Neural cell (in vitro differentiated cells): ENCODE data around the gene S1PR5. TPM values are rescaled to one million over a fixed set of nuclear protein-coding genes. Genes with fewer than 3 reads are reported as not detected.

Experiments used
- H2AFZ ChIP-seq: fragments of 200-600, 300-800 bp; sonication (generic), shearing (Covaris generic); 2 replicates; pipeline ENCODE4 v1.6.0; 2014; ENCODE audit warnings: low read depth, mild to moderate bottlenecking, antibody characterized with exemption, low read length, moderate library complexity
- H3F3A ChIP-seq: fragments of 200-600 bp; shearing (Covaris generic); 2 replicates; pipeline ENCODE4 v1.6.1; 2016; ENCODE audit warnings: mild to moderate bottlenecking, moderate library complexity, mixed read lengths, antibody characterized with exemption, low read length; ENCODE audit not compliant: insufficient read depth, poor library complexity, severe bottlenecking
- H3K27ac ChIP-seq: fragments of 200-600, 300-800 bp; sonication (generic), shearing (Covaris generic); 2 replicates; pipeline ENCODE4 v1.5.1; 2014; ENCODE audit warnings: mild to moderate bottlenecking, low read length, moderate library complexity
- H3K27me3 ChIP-seq: fragments of 300-800, 200-600 bp; sonication (generic), shearing (Covaris generic); 2 replicates; pipeline ENCODE4 v1.6.0; 2014; ENCODE audit warnings: mild to moderate bottlenecking, low read depth, low read length, moderate library complexity; ENCODE audit not compliant: insufficient read depth
- H3K36me3 ChIP-seq: fragments of 300-800, 200-600 bp; sonication (generic), shearing (Covaris generic); 2 replicates; pipeline ENCODE4 v1.5.1; 2014; ENCODE audit warnings: mild to moderate bottlenecking, antibody characterized with exemption, low read length, moderate library complexity; ENCODE audit not compliant: insufficient read depth
- H3K4me2 ChIP-seq: fragments of 300-800, 200-600 bp; sonication (generic), shearing (Covaris generic); 2 replicates; pipeline ENCODE4 v1.6.0; 2014; ENCODE audit warnings: mild to moderate bottlenecking, low read length
- H3K4me3 ChIP-seq: fragments of 300-800, 200-600 bp; sonication (generic), shearing (Covaris generic); 2 replicates; pipeline ENCODE4 v1.5.1; 2014; ENCODE audit warnings: mild to moderate bottlenecking, low read length, moderate library complexity
- H3K79me2 ChIP-seq: fragments of 200-600 bp; shearing (Covaris generic); replicated peaks from 2 replicates; pipeline ENCODE4 v1.6.0; 2014; ENCODE audit warnings: mild to moderate bottlenecking, low read length, moderate library complexity; ENCODE audit not compliant: insufficient read depth
- H3K9ac ChIP-seq: fragments of 300-800, 200-600 bp; sonication (generic), shearing (Covaris generic); 2 replicates; pipeline ENCODE4 v1.6.1; 2016; ENCODE audit warnings: mild to moderate bottlenecking, low read length, mixed read lengths
- H3K9me2 ChIP-seq: fragments of 200-600 bp; shearing (Covaris generic); 2 replicates; pipeline ENCODE4 v1.6.1; 2016; ENCODE audit warnings: mild to moderate bottlenecking, low read length, mixed read lengths; ENCODE audit not compliant: insufficient read depth
- H3K9me3 ChIP-seq: fragments of 200-600, 300-800 bp; sonication (generic), shearing (Covaris generic); 2 replicates; pipeline ENCODE4 v1.6.1; 2016; ENCODE audit warnings: mild to moderate bottlenecking, mixed run types, low read length, moderate library complexity, mixed read lengths
- H4K20me1 ChIP-seq: fragments of 200-600 bp; shearing (Covaris generic); 2 replicates; pipeline ENCODE4 v1.6.1; 2016; ENCODE audit warnings: mild to moderate bottlenecking, mixed run types; ENCODE audit not compliant: insufficient read depth
- EP300 ChIP-seq: fragments of 450-650 bp; conservative IDR thresholded peaks from 2 replicates; pipeline ENCODE4 v1.6.1; 2014; ENCODE audit warnings: antibody characterized with exemption, mild to moderate bottlenecking, moderate library complexity; ENCODE audit not compliant: poor library complexity, severe bottlenecking
- EZH2 ChIP-seq: fragments of 200-600, 300-800 bp; shearing (Covaris generic), sonication (generic); IDR thresholded peaks from 2 replicates; pipeline ENCODE4 v1.6.1; 2014; ENCODE audit warnings: antibody characterized with exemption, low read length, borderline replicate concordance, mild to moderate bottlenecking; ENCODE audit not compliant: insufficient read depth, poor library complexity, severe bottlenecking
- MXI1 ChIP-seq: fragments of 450-650 bp; conservative IDR thresholded peaks from 2 replicates; pipeline ENCODE4 v1.6.1; 2014; ENCODE audit warnings: antibody characterized with exemption, mild to moderate bottlenecking; ENCODE audit not compliant: poor library complexity, severe bottlenecking
- POLR2AphosphoS5 ChIP-seq: IDR thresholded peaks from 2 replicates; pipeline ENCODE4 v1.6.1; 2012
- RAD21 ChIP-seq: fragments of 450-650 bp; conservative IDR thresholded peaks from 2 replicates; pipeline ENCODE4 v1.6.1; 2014; ENCODE audit warnings: antibody characterized with exemption, mild to moderate bottlenecking, moderate library complexity
- SMC3 ChIP-seq: fragments of 450-650 bp; conservative IDR thresholded peaks from 2 replicates; pipeline ENCODE4 v1.6.1; 2014; ENCODE audit warnings: antibody characterized with exemption, mild to moderate bottlenecking, moderate library complexity; ENCODE audit not compliant: poor library complexity
- TAF1 ChIP-seq: IDR thresholded peaks from 2 replicates; pipeline ENCODE4 v1.6.1; 2012; ENCODE audit warnings: low read depth
- polyA plus RNA-seq: library from polyadenylated mRNA; depleted of rRNA; stranded (reverse); fragments of >200 nt; gene quantifications from 2 replicates; pipeline ENCODE4 v1.2.3, GENCODE V29; 2014
- TF ChIP-seq, protein P1 (sequence below): fragments of 450-650 bp; IDR thresholded peaks from 2 replicates; pipeline ENCODE4 v1.5.1; 2014; ENCODE audit warnings: antibody characterized with exemption, mild to moderate bottlenecking, moderate library complexity; ENCODE audit not compliant: poor library complexity, severe bottlenecking
- TF ChIP-seq, protein P2 (sequence below): IDR thresholded peaks from 2 replicates; pipeline ENCODE4 v1.6.1; 2012; ENCODE audit warnings: borderline replicate concordance

S1PR5 gene
- polyA plus RNA-seq, 1 donor from 2014 or later = not detected

DNA sequence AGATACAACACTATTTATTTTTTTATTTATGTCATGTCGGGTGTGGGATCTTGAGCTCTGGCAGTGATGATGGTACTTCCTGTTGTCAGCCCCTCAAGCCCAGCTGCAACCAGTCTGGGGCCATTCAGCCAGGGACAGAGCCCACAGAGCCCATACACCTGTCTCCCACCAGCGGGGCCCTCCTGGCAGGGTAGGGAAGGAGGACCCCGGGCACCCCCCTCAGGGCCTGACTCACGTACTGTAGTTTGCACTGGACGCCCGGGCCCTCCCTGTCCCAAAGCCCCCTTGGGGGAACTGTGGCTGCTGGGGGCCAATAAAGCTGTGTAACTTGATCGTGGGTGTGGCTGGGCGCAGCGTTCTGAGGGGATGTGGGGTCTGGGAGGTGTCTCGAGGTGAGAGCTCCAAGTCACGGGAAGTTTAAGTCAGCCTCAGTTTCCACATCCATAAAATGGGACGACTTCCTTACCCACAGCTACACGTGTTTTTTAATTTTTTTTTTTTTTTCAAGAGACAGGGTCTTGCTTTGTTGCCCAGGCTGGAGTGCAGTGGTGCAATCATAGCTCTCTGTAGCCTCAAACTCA, 35.9 kb upstream of the S1PR5 start:
- Histone ChIP-seq H3K36me3 (peaks cover 7% of the 10 kb centered on the region), H3K9me3 (no peaks in the 10 kb centered on the region), H3K27ac (no peak overlapping the region), H3K9ac (no peak overlapping the region), H3K9me2 (no peaks in the 10 kb centered on the region), H3K27me3 (no peaks in the 10 kb centered on the region), H3F3A (no peaks in the 10 kb centered on the region), H3K79me2 (peaks cover 3% of the 10 kb centered on the region), H2AFZ (no peak overlapping the region), H4K20me1 (no peaks in the 10 kb centered on the region), H3K4me3 (no peak overlapping the region), H3K4me2 (no peak overlapping the region)
- no peak for TF ChIP-seq SMC3
- TF ChIP-seq RAD21 = no peak
- TF ChIP-seq MXI1 = no peak
- TF ChIP-seq, protein P1, sequence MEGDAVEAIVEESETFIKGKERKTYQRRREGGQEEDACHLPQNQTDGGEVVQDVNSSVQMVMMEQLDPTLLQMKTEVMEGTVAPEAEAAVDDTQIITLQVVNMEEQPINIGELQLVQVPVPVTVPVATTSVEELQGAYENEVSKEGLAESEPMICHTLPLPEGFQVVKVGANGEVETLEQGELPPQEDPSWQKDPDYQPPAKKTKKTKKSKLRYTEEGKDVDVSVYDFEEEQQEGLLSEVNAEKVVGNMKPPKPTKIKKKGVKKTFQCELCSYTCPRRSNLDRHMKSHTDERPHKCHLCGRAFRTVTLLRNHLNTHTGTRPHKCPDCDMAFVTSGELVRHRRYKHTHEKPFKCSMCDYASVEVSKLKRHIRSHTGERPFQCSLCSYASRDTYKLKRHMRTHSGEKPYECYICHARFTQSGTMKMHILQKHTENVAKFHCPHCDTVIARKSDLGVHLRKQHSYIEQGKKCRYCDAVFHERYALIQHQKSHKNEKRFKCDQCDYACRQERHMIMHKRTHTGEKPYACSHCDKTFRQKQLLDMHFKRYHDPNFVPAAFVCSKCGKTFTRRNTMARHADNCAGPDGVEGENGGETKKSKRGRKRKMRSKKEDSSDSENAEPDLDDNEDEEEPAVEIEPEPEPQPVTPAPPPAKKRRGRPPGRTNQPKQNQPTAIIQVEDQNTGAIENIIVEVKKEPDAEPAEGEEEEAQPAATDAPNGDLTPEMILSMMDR = no peak
- TF ChIP-seq POLR2AphosphoS5 = no peak
- no peak for TF ChIP-seq EP300
- no peak for TF ChIP-seq EZH2
- TF ChIP-seq, protein P2, sequence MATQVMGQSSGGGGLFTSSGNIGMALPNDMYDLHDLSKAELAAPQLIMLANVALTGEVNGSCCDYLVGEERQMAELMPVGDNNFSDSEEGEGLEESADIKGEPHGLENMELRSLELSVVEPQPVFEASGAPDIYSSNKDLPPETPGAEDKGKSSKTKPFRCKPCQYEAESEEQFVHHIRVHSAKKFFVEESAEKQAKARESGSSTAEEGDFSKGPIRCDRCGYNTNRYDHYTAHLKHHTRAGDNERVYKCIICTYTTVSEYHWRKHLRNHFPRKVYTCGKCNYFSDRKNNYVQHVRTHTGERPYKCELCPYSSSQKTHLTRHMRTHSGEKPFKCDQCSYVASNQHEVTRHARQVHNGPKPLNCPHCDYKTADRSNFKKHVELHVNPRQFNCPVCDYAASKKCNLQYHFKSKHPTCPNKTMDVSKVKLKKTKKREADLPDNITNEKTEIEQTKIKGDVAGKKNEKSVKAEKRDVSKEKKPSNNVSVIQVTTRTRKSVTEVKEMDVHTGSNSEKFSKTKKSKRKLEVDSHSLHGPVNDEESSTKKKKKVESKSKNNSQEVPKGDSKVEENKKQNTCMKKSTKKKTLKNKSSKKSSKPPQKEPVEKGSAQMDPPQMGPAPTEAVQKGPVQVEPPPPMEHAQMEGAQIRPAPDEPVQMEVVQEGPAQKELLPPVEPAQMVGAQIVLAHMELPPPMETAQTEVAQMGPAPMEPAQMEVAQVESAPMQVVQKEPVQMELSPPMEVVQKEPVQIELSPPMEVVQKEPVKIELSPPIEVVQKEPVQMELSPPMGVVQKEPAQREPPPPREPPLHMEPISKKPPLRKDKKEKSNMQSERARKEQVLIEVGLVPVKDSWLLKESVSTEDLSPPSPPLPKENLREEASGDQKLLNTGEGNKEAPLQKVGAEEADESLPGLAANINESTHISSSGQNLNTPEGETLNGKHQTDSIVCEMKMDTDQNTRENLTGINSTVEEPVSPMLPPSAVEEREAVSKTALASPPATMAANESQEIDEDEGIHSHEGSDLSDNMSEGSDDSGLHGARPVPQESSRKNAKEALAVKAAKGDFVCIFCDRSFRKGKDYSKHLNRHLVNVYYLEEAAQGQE = no peak
- TF ChIP-seq TAF1 = no peak

DNA sequence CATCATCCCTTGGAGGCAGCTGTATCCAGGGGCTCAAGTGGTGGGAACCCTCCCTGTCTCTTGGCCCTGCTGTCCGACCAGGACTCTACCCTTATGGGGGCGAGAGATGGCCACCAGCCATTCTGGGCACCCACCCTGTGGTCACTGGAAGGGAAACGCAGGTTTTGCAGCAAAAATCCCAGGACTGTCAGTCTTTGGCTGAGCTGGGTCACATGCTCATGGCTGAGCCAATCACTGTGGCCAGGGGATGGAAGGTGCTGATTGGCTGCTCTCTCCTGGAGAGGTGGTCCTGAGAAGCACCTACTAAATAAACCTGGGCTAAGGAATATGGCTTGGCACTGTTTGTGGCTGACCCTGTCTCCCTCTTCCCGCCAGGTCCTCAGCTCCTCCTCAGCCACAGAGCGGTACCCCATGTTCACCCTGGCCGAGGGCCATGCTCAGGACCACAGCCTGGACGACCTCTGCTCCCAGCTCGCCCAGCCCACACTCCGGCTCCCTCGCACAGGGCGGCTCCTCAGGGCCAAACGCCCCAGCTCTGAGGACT, 35.3 kb upstream of the S1PR5 start:
- no peaks in the 10 kb centered on the region for H3F3A ChIP-seq
- H3K9me2 ChIP-seq = no peaks in the 10 kb centered on the region
- no peak overlapping the region for H3K4me2 ChIP-seq
- no peak overlapping the region for H2AFZ ChIP-seq
- H3K9ac ChIP-seq = no peak overlapping the region
- H3K9me3 ChIP-seq = no peaks in the 10 kb centered on the region
- peaks cover 7% of the 10 kb centered on the region for H3K36me3 ChIP-seq
- H3K27ac ChIP-seq = no peak overlapping the region
- no peaks in the 10 kb centered on the region for H3K27me3 ChIP-seq
- no peak for TF ChIP-seq MXI1
- no peak for TF ChIP-seq POLR2AphosphoS5
- H4K20me1 ChIP-seq = no peaks in the 10 kb centered on the region
- no peak overlapping the region for H3K4me3 ChIP-seq
- peaks cover 3% of the 10 kb centered on the region for H3K79me2 ChIP-seq
